SK-N-SH treated with all-trans-retinoic acid at 6 μM for 48 hours (cell line): ENCODE results near the gene PIM2.
A peak's percentile ranks its signal among the peaks of the same experiment; 100 is the strongest.

Experiments used
- ATAC-seq: fragments of 200-7000 bp; cut with Tn5 transposase; 3 replicates; pipeline ENCODE4 v1.9.1; 2020; ENCODE audit warnings: mild to moderate bottlenecking, moderate library complexity
- ARNTL ChIP-seq: fragments of 450-650 bp; formaldehyde crosslinking; IDR thresholded peaks from 2 replicates; pipeline ENCODE4 v1.5.0; 2020; ENCODE audit warnings: low read depth, mild to moderate bottlenecking, moderate library complexity, borderline replicate concordance
- BACH2 ChIP-seq: fragments of 250-450 bp; sonication (Bioruptor Pico); IDR thresholded peaks from 2 replicates; pipeline ENCODE4 v1.9.0; 2021; ENCODE audit warnings: mild to moderate bottlenecking, borderline replicate concordance
- CSDC2 ChIP-seq: fragments of 250-450 bp; sonication (Bioruptor Pico); IDR thresholded peaks from 2 replicates; pipeline ENCODE4 v1.5.0; 2020; ENCODE audit warnings: mild to moderate bottlenecking, moderate library complexity
- ESRRG ChIP-seq: fragments of 250-450 bp; sonication (Bioruptor Pico); IDR thresholded peaks from 2 replicates; pipeline ENCODE4 v1.6.1; 2021; ENCODE audit warnings: mild to moderate bottlenecking
- GLIS3 ChIP-seq: fragments of 250-450 bp; sonication (Bioruptor Pico); IDR thresholded peaks from 2 replicates; pipeline ENCODE4 v1.5.0; 2020; ENCODE audit warnings: mild to moderate bottlenecking, moderate library complexity
- ISL1 ChIP-seq: fragments of 250-450 bp; sonication (Bioruptor Pico); IDR thresholded peaks from 2 replicates; pipeline ENCODE4 v2.1.2; 2022; ENCODE audit warnings: mild to moderate bottlenecking, moderate library complexity
- OSR1 ChIP-seq: fragments of 250-450 bp; sonication (Bioruptor Pico); IDR thresholded peaks from 2 replicates; pipeline ENCODE4 v1.8.0; 2022; ENCODE audit warnings: moderate library complexity, mild to moderate bottlenecking, inconsistent platforms
- PPARA ChIP-seq: fragments of 250-450 bp; sonication (Bioruptor Pico); IDR thresholded peaks from 2 replicates; pipeline ENCODE4 v1.5.0; 2020; ENCODE audit warnings: mild to moderate bottlenecking, borderline replicate concordance
- RARB ChIP-seq: fragments of 250-450 bp; sonication (Bioruptor Pico); IDR thresholded peaks from 2 replicates; pipeline ENCODE4 v1.8.0; 2021; ENCODE audit warnings: mild to moderate bottlenecking, moderate library complexity
- SNAI2 ChIP-seq: fragments of 250-450 bp; sonication (Bioruptor Pico); IDR thresholded peaks from 2 replicates; pipeline ENCODE4 v1.5.0; 2020; ENCODE audit warnings: mild to moderate bottlenecking, moderate library complexity
- TCF4 ChIP-seq: fragments of 250-450 bp; sonication (Bioruptor Pico); IDR thresholded peaks from 2 replicates; pipeline ENCODE4 v1.8.0; 2021; ENCODE audit warnings: mild to moderate bottlenecking, moderate library complexity, borderline replicate concordance
- TOX ChIP-seq: fragments of 250-450 bp; sonication (Bioruptor Pico); IDR thresholded peaks from 2 replicates; pipeline ENCODE4 v1.8.0; 2021; ENCODE audit warnings: mild to moderate bottlenecking, moderate library complexity, borderline replicate concordance
- ZC3H10 ChIP-seq: fragments of 250-450 bp; sonication (Bioruptor Pico); IDR thresholded peaks from 2 replicates; pipeline ENCODE4 v1.5.1; 2021; ENCODE audit warnings: mild to moderate bottlenecking, moderate library complexity
- ZFP3 ChIP-seq: fragments of 250-450 bp; sonication (Bioruptor Pico); IDR thresholded peaks from 2 replicates; pipeline ENCODE4 v1.5.0; 2020; ENCODE audit warnings: mild to moderate bottlenecking, moderate library complexity
- ZFP30 ChIP-seq: fragments of 450-650 bp; formaldehyde crosslinking; IDR thresholded peaks from 2 replicates; pipeline ENCODE4 v1.5.0; 2022; ENCODE audit warnings: mild to moderate bottlenecking, moderate library complexity
- ZNF565 ChIP-seq: fragments of 450-650 bp; formaldehyde crosslinking; conservative IDR thresholded peaks from 2 replicates; pipeline ENCODE4 v1.5.0; 2020; ENCODE audit warnings: low read depth, mild to moderate bottlenecking, moderate library complexity
- ZNF70 ChIP-seq: fragments of 450-650 bp; formaldehyde crosslinking; IDR thresholded peaks from 2 replicates; pipeline ENCODE4 v1.5.0; 2020; ENCODE audit warnings: mild to moderate bottlenecking, moderate library complexity
- TF ChIP-seq, protein P1 (sequence below): fragments of 250-450 bp; sonication (Bioruptor Pico); IDR thresholded peaks from 2 replicates; pipeline ENCODE4 v1.5.1; 2021; ENCODE audit warnings: mild to moderate bottlenecking, moderate library complexity
- TF ChIP-seq, protein P2 (sequence below): fragments of 250-450 bp; sonication (Bioruptor Pico); IDR thresholded peaks from 2 replicates; pipeline ENCODE4 v1.5.0; 2020; ENCODE audit warnings: mild to moderate bottlenecking, moderate library complexity
- TF ChIP-seq, protein P3 (sequence below): fragments of 250-450 bp; sonication (Bioruptor Pico); IDR thresholded peaks from 2 replicates; pipeline ENCODE4 v1.5.1; 2020; ENCODE audit warnings: low read depth, mild to moderate bottlenecking, moderate library complexity
- TF ChIP-seq, protein P4 (sequence below): fragments of 250-450 bp; sonication (Bioruptor Pico); IDR thresholded peaks from 2 replicates; pipeline ENCODE4 v1.8.0; 2020; ENCODE audit warnings: mild to moderate bottlenecking, moderate library complexity, borderline replicate concordance
- TF ChIP-seq, protein P5 (sequence below): fragments of 250-450 bp; sonication (Bioruptor Pico); IDR thresholded peaks from 2 replicates; pipeline ENCODE4 v1.8.0; 2021; ENCODE audit warnings: low read depth, mild to moderate bottlenecking, moderate library complexity, borderline replicate concordance

PIM2 gene

DNA sequence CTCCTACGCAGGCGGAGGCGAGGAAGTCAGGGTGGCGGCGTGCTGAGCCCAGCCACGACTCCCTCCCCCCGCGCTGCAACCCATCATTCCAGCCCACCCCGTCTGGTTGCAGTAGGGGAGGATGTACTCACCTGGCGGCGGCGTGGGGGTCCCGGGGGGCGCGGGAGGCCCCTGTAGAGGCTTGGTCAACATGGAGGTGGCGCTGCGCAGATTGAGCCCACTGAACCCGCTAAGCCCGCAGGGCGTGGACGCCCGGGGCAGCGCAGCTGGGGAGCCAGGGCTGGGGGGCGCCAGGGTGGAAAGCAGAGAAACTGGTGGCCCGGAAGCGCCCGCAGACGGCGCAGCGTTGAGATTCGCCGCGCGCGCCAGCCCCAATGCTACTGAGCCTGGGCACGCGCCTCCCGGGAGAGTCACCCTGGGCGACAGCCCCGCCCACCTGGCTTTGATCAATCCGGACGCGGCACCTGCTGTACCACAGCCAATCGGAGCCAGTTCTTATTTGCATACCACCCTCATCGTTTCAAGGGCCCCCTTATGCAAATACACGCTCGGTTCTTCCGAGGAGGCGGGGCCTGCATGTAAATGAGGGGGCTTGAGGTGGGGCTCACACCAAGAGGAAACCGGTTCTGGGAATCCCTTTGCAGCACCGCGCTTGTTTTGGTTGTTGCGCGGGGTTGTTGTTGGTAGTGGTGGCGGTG lies at the start of gene PIM2:
PIM2 (minus strand) TSS at position 382 of the 698 bp plus-strand sequence; CDS start at position 192, 190 bp downstream.
- no peak for TF ChIP-seq OSR1 (CRISPR knock-in tag)
- TF ChIP-seq, protein P1, sequence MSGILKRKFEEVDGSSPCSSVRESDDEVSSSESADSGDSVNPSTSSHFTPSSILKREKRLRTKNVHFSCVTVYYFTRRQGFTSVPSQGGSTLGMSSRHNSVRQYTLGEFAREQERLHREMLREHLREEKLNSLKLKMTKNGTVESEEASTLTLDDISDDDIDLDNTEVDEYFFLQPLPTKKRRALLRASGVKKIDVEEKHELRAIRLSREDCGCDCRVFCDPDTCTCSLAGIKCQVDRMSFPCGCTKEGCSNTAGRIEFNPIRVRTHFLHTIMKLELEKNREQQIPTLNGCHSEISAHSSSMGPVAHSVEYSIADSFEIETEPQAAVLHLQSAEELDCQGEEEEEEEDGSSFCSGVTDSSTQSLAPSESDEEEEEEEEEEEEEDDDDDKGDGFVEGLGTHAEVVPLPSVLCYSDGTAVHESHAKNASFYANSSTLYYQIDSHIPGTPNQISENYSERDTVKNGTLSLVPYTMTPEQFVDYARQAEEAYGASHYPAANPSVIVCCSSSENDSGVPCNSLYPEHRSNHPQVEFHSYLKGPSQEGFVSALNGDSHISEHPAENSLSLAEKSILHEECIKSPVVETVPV (CRISPR knock-in tag): peak; percentile 46; the same call in 1 of the 2 replicates
- ATAC-seq: peak; percentile 88

DNA sequence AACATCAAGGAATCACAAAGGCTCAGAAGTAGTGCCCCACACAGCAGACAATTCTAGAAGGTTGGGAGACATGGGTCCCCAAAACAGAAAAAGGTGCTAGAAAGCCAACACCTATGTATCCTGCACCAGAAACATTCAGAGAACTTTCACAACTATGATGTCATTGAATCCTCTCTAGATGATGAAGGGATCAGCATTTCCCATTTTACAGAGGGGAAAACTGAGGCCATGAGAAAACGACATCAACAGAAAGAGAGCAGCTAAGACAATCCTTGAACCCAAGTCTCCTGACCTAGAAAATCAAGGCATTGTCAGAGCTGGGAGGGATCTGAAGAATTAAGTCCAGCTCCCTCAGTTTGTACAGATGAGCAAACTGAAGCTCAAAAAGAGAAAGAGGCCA lies 49.6 kb upstream of the PIM2 start:
- no peak for ATAC-seq

DNA sequence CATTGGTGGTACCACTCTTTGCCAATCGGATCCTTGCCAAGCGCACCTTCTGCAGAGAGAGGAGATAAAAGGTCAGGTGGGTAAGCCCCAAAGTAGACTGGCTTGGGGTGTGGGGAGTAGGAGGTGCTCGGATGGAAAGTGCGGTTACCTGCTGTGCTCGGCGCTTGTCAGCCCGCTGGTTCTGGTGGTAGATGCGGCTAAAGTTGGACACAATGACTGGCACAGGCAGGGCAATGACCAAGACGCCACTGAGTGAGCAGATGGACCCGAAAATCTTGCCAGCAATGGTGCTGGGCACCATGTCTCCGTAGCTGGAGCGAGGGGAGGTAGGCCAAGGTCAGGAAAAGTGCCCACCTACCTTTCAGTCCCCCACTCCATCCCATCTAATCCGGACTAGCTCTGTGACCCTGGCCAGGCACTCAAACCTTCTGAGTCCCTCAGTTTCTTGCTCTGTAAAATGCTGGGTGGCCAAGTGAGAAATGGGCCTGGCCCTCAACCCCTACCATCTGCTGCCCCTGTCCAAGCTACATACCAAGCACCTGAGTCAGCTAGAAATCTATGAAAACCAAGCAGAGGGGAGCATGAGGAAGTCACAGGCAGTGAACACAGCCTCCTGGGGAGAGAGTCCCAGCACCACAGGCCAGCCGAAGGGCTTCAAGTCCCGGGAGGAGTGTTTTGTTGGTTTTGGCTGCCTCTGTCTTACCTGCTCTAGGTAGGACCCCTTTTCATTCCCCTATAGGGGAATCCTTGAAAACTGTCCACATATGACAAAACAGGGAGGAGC lies 48.2 kb upstream of the PIM2 start:
- peak; percentile 50 for ATAC-seq
- TF ChIP-seq, protein P2, sequence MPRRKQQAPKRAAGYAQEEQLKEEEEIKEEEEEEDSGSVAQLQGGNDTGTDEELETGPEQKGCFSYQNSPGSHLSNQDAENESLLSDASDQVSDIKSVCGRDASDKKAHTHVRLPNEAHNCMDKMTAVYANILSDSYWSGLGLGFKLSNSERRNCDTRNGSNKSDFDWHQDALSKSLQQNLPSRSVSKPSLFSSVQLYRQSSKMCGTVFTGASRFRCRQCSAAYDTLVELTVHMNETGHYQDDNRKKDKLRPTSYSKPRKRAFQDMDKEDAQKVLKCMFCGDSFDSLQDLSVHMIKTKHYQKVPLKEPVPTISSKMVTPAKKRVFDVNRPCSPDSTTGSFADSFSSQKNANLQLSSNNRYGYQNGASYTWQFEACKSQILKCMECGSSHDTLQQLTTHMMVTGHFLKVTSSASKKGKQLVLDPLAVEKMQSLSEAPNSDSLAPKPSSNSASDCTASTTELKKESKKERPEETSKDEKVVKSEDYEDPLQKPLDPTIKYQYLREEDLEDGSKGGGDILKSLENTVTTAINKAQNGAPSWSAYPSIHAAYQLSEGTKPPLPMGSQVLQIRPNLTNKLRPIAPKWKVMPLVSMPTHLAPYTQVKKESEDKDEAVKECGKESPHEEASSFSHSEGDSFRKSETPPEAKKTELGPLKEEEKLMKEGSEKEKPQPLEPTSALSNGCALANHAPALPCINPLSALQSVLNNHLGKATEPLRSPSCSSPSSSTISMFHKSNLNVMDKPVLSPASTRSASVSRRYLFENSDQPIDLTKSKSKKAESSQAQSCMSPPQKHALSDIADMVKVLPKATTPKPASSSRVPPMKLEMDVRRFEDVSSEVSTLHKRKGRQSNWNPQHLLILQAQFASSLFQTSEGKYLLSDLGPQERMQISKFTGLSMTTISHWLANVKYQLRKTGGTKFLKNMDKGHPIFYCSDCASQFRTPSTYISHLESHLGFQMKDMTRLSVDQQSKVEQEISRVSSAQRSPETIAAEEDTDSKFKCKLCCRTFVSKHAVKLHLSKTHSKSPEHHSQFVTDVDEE (CRISPR knock-in tag): no peak
- TF ChIP-seq SNAI2 (CRISPR knock-in tag): no peak
- TF ChIP-seq ESRRG (CRISPR knock-in tag): no peak
- no peak for TF ChIP-seq BACH2 (CRISPR knock-in tag)
- TF ChIP-seq ARNTL (CRISPR knock-in tag): no peak
- no peak for TF ChIP-seq CSDC2 (CRISPR knock-in tag)
- TF ChIP-seq, protein P3, sequence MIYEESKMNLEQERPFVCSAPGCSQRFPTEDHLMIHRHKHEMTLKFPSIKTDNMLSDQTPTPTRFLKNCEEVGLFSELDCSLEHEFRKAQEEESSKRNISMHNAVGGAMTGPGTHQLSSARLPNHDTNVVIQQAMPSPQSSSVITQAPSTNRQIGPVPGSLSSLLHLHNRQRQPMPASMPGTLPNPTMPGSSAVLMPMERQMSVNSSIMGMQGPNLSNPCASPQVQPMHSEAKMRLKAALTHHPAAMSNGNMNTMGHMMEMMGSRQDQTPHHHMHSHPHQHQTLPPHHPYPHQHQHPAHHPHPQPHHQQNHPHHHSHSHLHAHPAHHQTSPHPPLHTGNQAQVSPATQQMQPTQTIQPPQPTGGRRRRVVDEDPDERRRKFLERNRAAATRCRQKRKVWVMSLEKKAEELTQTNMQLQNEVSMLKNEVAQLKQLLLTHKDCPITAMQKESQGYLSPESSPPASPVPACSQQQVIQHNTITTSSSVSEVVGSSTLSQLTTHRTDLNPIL: no peak
- TF ChIP-seq GLIS3 (CRISPR knock-in tag): no peak
- no peak for TF ChIP-seq ZNF565 (CRISPR knock-in tag)
- TF ChIP-seq ZNF70 (CRISPR knock-in tag): no peak
- no peak for TF ChIP-seq ZFP30 (CRISPR knock-in tag)
- no peak for TF ChIP-seq ISL1 (CRISPR knock-in tag)
- no peak for TF ChIP-seq TCF4
- TF ChIP-seq, protein P1 (CRISPR knock-in tag): no peak
- TF ChIP-seq TOX (CRISPR knock-in tag): no peak

More for the DNA sequence above, 49.6 kb upstream of the PIM2 start:
- no peak for TF ChIP-seq ZC3H10
- TF ChIP-seq ESRRG (CRISPR knock-in tag): no peak
- TF ChIP-seq ZNF565 (CRISPR knock-in tag): no peak
- TF ChIP-seq, protein P4, sequence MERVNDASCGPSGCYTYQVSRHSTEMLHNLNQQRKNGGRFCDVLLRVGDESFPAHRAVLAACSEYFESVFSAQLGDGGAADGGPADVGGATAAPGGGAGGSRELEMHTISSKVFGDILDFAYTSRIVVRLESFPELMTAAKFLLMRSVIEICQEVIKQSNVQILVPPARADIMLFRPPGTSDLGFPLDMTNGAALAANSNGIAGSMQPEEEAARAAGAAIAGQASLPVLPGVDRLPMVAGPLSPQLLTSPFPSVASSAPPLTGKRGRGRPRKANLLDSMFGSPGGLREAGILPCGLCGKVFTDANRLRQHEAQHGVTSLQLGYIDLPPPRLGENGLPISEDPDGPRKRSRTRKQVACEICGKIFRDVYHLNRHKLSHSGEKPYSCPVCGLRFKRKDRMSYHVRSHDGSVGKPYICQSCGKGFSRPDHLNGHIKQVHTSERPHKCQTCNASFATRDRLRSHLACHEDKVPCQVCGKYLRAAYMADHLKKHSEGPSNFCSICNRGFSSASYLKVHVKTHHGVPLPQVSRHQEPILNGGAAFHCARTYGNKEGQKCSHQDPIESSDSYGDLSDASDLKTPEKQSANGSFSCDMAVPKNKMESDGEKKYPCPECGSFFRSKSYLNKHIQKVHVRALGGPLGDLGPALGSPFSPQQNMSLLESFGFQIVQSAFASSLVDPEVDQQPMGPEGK (CRISPR knock-in tag): no peak
- TF ChIP-seq, protein P3: no peak
- TF ChIP-seq, protein P5, sequence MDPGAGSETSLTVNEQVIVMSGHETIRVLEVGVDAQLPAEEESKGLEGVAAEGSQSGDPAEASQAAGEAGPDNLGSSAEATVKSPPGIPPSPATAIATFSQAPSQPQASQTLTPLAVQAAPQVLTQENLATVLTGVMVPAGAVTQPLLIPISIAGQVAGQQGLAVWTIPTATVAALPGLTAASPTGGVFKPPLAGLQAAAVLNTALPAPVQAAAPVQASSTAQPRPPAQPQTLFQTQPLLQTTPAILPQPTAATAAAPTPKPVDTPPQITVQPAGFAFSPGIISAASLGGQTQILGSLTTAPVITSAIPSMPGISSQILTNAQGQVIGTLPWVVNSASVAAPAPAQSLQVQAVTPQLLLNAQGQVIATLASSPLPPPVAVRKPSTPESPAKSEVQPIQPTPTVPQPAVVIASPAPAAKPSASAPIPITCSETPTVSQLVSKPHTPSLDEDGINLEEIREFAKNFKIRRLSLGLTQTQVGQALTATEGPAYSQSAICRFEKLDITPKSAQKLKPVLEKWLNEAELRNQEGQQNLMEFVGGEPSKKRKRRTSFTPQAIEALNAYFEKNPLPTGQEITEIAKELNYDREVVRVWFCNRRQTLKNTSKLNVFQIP (CRISPR knock-in tag): no peak
- no peak for TF ChIP-seq PPARA (CRISPR knock-in tag)
- no peak for TF ChIP-seq CSDC2 (CRISPR knock-in tag)
- no peak for TF ChIP-seq RARB (CRISPR knock-in tag)
- no peak for TF ChIP-seq TCF4
- TF ChIP-seq ZFP3: no peak
- TF ChIP-seq ARNTL (CRISPR knock-in tag): no peak
